ENCODE results near the gene TPX2.
"Not testable (repeated sequence)": the region's sequence is repeated elsewhere in the genome, so short reads cannot be mapped to it uniquely, and the experiment has no call there.

TPX2 gene

DNA sequence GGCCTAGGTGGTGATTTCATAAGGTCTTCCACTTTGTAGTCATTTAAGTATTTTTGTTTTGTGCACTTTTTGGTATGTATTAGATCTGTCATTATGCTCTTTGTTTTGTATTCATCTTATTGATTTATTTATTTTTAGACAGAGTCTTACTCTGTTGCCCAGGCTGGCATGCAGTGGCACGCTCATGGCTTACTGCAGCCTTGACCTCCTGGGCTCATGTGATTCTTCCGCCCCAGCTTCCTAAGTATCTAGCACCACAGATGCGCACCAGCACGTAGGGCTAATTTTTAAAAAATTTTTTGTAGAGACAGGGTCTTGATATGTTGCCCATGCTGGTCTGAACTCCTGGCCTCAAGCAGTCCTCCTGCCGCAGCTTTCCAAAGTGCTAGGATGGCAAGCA lies 30.6 kb downstream of the TPX2 start:
- DNase-seq, result no peak

GRCh38 chr20:31770243-31770642 lies 31.2 kb downstream of the TPX2 start:
- no peak for DNase-seq

DNA sequence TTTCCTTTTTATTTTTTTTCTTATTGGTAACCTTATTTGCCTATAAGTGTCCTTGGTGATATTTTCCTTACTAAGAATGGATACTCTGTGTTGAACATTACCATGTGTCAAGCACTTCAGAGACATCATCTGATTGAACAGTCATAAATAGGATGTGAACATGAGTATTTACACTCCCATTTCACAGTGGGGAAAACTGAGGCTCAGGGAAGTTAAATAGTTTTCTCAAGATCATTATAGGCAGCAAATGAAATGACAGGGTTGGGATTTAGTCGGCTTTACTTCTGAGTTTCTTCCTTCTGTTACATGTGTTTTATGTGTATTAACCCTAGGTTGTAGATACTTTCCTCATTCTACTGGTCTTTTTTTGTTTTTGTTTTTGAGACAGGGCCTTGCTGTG lies 35.3 kb downstream of the TPX2 start:
- DNase-seq, result no peak

GRCh38 chr20:31780839-31781238 lies 41.7 kb downstream of the TPX2 start:
- DNase-seq, result no peak

GRCh38 chr20:31781945-31782344 lies 42.9 kb downstream of the TPX2 start:
- no peak for DNase-seq

DNA sequence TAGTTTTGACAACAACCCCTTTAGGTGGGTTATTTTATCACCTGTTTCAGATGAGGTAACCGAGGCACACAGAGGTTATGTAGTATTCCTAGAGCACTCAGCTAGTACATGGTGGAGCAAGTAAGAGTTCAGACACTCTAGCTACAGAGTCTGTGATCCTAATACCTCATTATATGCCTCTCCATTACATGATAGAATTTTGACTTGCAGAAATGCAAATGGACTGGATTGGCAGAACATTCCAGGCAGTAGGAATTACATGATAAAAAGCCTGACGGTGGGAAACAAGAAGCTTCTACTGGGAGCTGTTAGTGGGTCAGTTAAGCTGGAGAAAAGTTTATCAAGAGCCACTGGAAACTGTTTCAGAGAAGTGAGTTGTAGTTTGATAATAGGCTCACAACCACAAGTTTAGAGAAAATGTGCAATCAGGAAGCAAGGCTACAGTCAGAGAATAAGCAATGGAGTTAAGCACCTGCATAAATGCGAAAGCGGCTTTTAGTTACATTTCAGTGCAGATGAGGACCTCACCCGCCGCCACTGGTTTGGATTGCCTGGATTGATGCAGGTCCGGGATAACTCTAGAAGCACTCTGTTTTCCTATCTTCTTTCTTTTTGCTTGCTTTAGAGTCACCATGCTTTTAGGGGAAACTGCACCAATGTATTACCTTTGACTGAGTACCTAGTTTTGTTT lies 45.4 kb downstream of the TPX2 start:
- no peak for DNase-seq

- no peak for DNase-seq
These were observed 46.0 kb downstream of the TPX2 start for GRCh38 chr20:31785089-31785488.

GRCh38 chr20:31788578-31788977 lies 49.5 kb downstream of the TPX2 start:
- peak; percentile 9 for DNase-seq

GRCh38 chr20:31790401-31790800 lies 51.3 kb downstream of the TPX2 start:
- DNase-seq, result no peak

- DNase-seq, result no peak
These were observed 58.3 kb downstream of the TPX2 start for GRCh38 chr20:31797364-31797763.

DNA sequence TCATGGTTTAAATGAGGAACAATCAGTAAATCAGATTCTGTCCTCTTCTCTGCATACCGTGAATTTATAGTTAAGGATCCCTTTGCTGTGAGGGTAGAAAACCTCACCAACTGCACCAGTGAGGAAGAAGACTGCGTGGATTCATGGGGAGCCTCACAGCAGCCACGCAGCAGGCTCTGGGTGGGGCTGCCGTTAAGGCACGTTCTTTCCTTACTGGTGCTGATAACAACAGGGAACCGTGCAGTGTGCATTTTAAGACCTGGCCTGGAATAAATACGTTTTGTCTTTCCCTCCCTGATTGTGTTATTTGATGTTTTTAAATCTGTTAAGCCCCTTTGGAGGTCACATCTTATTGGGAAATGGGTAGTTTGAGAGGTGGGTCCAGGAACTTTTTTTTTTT lies 62.4 kb downstream of the TPX2 start:
- no peak for DNase-seq

- no peak for DNase-seq
These were observed 64.6 kb downstream of the TPX2 start for GRCh38 chr20:31803552-31804291.

- no peak for DNase-seq
These were observed 67.7 kb downstream of the TPX2 start for GRCh38 chr20:31806564-31807355.

DNA sequence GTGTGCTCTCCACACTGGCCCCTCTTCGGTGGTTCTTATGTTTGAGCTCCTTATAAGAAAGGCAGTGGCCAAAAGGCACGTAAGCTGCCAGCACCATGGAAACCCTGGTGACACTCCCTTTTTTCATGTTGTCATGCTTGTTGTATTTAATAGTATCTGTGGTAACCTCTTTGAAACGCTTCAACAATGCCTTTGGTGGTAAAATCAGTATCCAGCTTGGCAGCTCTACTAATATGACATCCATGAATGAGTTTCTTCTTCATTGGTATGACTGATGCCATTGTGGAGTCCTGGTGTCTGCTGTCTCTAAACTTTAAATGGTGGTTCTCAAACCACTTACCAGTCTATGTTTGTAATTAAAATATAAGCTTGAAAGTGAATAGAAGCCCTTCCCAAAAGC lies 69.4 kb downstream of the TPX2 start:
- no peak for DNase-seq

GRCh38 chr20:31809661-31810060 lies 70.6 kb downstream of the TPX2 start:
- no peak for DNase-seq

- DNase-seq, result no peak
These were observed 72.1 kb downstream of the TPX2 start for GRCh38 chr20:31811198-31811597.

DNA sequence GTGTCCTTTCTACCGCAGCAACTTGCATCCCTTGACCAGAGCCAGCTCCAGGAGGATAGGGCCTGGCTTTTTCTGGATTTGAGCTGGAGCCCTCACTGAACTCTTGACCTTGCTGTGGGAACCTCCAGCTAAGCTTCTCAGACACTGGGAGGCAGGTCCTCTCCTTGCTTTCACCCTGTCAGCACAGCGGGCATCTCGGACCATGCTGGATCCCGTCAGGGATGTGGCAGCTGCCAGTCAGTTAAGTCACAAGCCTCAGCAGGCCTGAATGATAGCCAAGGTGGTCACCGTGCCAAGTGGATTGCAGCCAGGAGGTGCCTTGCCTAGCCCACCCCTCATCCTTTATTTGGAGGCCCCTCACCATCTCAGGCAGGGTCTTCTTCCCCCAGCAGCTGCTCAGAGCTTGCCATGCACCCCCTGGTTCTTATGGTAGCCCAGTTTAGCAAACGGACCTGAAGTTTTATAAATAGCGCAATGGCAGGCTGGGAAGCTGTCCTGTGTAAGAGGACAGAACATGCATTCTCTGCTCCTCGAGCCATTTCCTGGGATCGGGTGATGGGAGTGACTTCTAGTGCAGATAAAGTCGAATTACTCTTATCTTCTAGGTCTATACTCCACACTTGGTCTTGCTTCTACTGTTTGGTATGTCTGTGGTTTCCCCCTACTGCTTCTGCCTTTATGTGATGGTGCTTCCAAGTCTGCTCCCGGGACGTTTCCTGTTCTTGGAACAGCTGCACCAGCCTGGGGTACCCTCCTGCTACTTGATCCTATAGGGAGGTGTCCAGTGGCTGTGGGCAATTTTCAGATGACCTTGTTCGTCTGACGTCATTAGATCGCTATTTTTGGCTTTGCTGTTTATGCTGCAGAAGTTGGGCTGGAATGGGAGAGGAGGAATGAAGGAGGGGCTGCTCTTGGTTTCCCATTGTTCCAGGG lies 73.0 kb downstream of the TPX2 start:
- DNase-seq, result no peak

DNA sequence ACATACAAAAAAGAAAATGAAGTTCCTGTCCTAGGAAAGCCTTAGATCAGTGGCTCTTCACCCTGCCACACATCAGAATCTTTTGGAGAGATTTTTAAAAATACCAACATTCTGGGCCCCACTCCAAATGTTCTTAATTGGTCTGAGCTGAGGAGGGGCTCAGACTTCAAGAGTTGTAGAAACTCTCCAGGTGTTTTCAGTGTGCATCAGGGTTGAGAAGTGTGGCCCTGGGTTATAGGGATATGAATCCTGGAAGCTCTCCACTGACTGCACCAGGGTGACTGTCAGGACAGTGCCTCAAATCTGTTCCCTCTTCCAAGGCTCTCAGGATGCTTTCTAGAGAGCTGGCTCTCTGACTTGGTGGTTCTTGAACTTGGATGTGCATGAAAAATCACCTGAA lies 74.5 kb downstream of the TPX2 start:
- no peak for DNase-seq

GRCh38 chr20:31814142-31814541 lies 75.1 kb downstream of the TPX2 start:
- DNase-seq, result not testable (repeated sequence)

DNA sequence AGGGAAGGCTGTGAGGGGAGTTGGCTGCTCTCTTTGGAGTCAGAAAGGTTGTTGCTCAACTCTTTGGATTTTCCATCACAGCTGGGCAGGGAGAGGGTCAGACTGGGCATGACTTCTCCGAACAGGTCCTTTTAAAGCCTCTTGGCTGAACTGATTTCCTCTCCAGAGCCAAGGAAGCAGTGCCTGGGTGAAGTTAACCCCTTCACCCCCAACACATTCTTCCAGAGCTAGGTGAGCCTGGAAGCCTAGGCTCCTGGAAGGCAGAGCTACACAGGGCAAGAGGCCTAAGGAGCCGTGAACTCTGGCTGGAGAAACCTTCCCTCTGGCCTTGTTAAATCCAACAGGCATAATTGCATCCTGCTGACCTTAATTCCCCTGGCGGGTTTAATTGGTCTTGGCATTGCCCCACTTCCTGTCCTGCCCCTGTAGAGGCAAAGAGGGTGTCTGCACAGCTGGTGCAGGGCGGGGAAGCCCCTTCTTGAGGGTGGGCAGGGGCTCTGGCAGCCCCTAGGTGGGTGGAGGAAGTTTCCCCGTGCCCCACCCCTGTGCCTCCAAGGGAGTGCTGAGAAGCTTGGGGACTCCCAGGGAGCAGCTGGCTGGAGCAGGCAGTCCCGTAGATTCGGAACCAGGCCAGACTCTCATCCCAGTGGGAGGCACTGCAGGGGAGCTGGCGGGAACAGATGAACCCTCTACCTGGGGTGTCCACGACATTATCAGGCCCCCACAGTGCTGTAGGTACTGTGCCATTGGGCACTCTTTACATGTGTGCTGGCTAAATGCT lies 76.5 kb downstream of the TPX2 start:
- DNase-seq, result no peak

DNA sequence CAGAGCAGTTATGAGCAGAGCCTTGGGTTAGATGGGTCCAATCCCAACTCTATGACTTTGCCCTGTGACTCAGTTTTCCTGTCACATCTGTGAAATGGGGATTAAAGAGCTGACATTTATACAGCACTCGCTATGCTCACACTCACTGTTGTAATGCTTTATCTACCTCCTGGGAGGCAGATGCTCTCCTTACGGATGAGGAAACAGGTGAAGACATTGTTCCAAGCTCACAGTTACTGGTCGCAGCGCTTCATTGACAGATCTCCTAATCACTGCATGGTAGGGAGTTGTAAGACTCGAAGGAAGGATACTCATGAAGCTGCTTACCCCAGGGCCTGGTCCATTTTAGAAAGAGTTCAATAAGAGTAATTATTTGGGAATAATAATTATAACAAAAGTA lies 77.1 kb downstream of the TPX2 start:
- no peak for DNase-seq

DNA sequence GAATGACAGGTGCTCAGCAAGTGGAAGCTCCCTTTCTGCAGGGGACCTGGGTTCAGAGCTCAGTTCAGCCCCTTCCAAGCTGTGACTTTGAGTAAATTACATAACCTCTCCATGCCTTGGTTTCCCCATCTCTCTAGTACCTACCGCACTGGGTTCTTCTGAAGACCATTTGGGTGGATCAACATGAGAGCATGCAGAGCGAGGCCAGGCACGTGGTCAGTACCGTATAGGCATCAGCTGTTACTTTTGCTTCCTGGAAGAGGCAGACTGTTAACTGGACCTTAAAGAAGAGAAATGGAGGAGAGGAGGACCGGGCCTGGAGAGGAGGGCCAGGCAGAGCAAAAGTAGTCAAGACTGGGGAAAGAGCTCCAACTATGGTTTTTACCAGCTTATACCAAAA lies 78.4 kb downstream of the TPX2 start:
- no peak for DNase-seq
